A673 (cell line): ENCODE measurements around the gene TRMT61A. TPM values are rescaled to one million over a fixed set of nuclear protein-coding genes. Genes with fewer than 3 reads are reported as not detected.

Source experiments
- BruUV-seq: library from RNA; stranded (reverse); fragments of 400-500 nt; replicated peaks from 2 replicates; lab custom pipeline; 2021; lab: Mats Ljungman, UMichigan
- CTCF ChIA-PET: fragments of 300-600 bp; sonication (Branson Sonifier 250); formaldehyde crosslinking; loops from one replicate; lab custom pipeline; 2022; ENCODE audit warnings: antibody characterized with exemption; lab: Charles Lee
- POLR2A ChIA-PET: fragments of 300-600 bp; sonication (Branson Sonifier 250); formaldehyde crosslinking; loops from one replicate; lab custom pipeline; 2022; ENCODE audit warnings: antibody characterized with exemption; ENCODE audit not compliant: low non-redundant PET; lab: Charles Lee
- DNase-seq: peaks from one replicate; pipeline ENCODE4 v3.0.0-alpha.2; 2015; ENCODE audit warnings: low spot score
- H3K27ac ChIP-seq: fragments of 200-600 bp; sonication (generic); 2 replicates; pipeline ENCODE4 v1.5.1; 2016; ENCODE audit warnings: mixed run types, low read depth, mild to moderate bottlenecking, mixed read lengths, antibody characterized with exemption, low read length; ENCODE audit not compliant: poor library complexity, severe bottlenecking
- H3K27me3 ChIP-seq: fragments of 200-600 bp; sonication (generic); replicated peaks from 2 replicates; pipeline ENCODE4 v1.6.1; 2017; ENCODE audit warnings: mixed run types, low read depth, mild to moderate bottlenecking, mixed read lengths, antibody characterized with exemption, low read length; ENCODE audit not compliant: insufficient read depth, poor library complexity
- H3K36me3 ChIP-seq: fragments of 200-600 bp; sonication (generic); 2 replicates; pipeline ENCODE4 v1.6.1; 2016; ENCODE audit warnings: mixed run types, mild to moderate bottlenecking, mixed read lengths, antibody characterized with exemption, low read length; ENCODE audit not compliant: insufficient read depth, poor library complexity, severe bottlenecking
- H3K4me1 ChIP-seq: fragments of 200-600 bp; sonication (generic); 2 replicates; pipeline ENCODE4 v1.6.1; 2017; ENCODE audit warnings: mixed run types, mild to moderate bottlenecking, mixed read lengths, antibody characterized with exemption, low read length; ENCODE audit not compliant: insufficient read depth, poor library complexity, severe bottlenecking
- H3K4me3 ChIP-seq: fragments of 200-600 bp; sonication (generic); 2 replicates; pipeline ENCODE4 v1.5.1; 2016; ENCODE audit warnings: low read depth, mixed run types, mild to moderate bottlenecking, mixed read lengths, low read length; ENCODE audit not compliant: poor library complexity, severe bottlenecking
- H3K9me3 ChIP-seq: fragments of 200-600 bp; sonication (generic); 2 replicates; pipeline ENCODE4 v1.6.1; 2016; ENCODE audit warnings: mixed run types, low read depth, mild to moderate bottlenecking, mixed read lengths, antibody characterized with exemption, low read length; ENCODE audit not compliant: poor library complexity, severe bottlenecking
- CTCF ChIP-seq: fragments of 300-800, 200-600 bp; sonication (generic); conservative IDR thresholded peaks from 2 replicates; pipeline ENCODE4 v1.5.1; 2017; ENCODE audit warnings: low read depth, mild to moderate bottlenecking, antibody characterized with exemption, low read length, moderate library complexity, mixed read lengths
- EZH2 ChIP-seq: fragments of 200-600 bp; sonication (generic); IDR thresholded peaks from 2 replicates; pipeline ENCODE4 v1.6.1; 2017; ENCODE audit warnings: borderline replicate concordance, low read depth, mild to moderate bottlenecking, mixed read lengths, antibody characterized with exemption, low read length; ENCODE audit not compliant: poor library complexity, severe bottlenecking
- intact Hi-C: fragments of 100-400 bp; cut with micrococcal nuclease; formaldehyde crosslinking; loops from one replicate; pipeline ENCODE4 v1.10.0; 2022; ENCODE audit not compliant: unreplicated experiment
- total RNA-seq: library from RNA; stranded (reverse); gene quantifications from 2 replicates; pipeline ENCODE4 v1.2.3, GENCODE V29; 2021

TRMT61A gene
- total RNA-seq, 1 experiment from 2014 or later = 23.6 TPM

- DNase-seq = no peak
- no peak overlapping the region for H3K4me3 ChIP-seq
- no peaks in the 10 kb centered on the region for H3K36me3 ChIP-seq
- no peak for TF ChIP-seq CTCF
- no peak for TF ChIP-seq EZH2
- ChIA-PET POLR2A (no interaction called here), CTCF (interaction anchor here (0.6 to 1.2 kb wide), 5 partner anchors 10 to 382 kb away, joined by 3 to 9 read pairs (median 3); no protein-coding TSS in a partner anchor)
- peaks cover 27% of the 10 kb centered on the region for H3K4me1 ChIP-seq
- no peaks in the 10 kb centered on the region for H3K27me3 ChIP-seq
- no peaks in the 10 kb centered on the region for H3K9me3 ChIP-seq
- BruUV-seq = no TSS peak
- intact Hi-C loops = loop anchor here (5.0 kb wide), 1 partner anchor 45 kb away; no protein-coding TSS in a partner anchor
- no peak overlapping the region for H3K27ac ChIP-seq
Measured at GRCh38 chr14:103547455-103547940, 18.5 kb downstream of the TRMT61A start.

- H3K27me3 ChIP-seq = no peaks in the 10 kb centered on the region
- H3K4me1 ChIP-seq = peaks cover 22% of the 10 kb centered on the region
- intact Hi-C loops = loop anchor here (5.0 kb wide), 1 partner anchor 46 kb away; no protein-coding TSS in a partner anchor
- TF ChIP-seq EZH2 (no peak), CTCF (no peak)
- ChIA-PET POLR2A (no interaction called here), CTCF (interaction anchor here (0.8 to 1.2 kb wide), 2 partner anchors 29 to 48 kb away, joined by 3 to 6 read pairs; no protein-coding TSS in a partner anchor)
- H3K36me3 ChIP-seq = no peaks in the 10 kb centered on the region
- no peak overlapping the region for H3K4me3 ChIP-seq
- no peak overlapping the region for H3K27ac ChIP-seq
- no peaks in the 10 kb centered on the region for H3K9me3 ChIP-seq
- no TSS peak for BruUV-seq
- no peak for DNase-seq
Measured at GRCh38 chr14:103547941-103548462, 19.0 kb downstream of the TRMT61A start.

GRCh38 chr14:103548463-103549351, 19.7 kb downstream of the TRMT61A start:
- Histone ChIP-seq H3K4me3 (no peak overlapping the region), H3K4me1 (peaks cover 15% of the 10 kb centered on the region), H3K36me3 (no peaks in the 10 kb centered on the region), H3K9me3 (no peaks in the 10 kb centered on the region), H3K27me3 (no peaks in the 10 kb centered on the region), H3K27ac (no peak overlapping the region)
- no peak for DNase-seq
- BruUV-seq = no TSS peak
- ChIA-PET CTCF (interaction anchor here (0.8 kb wide), 1 partner anchor 30 kb away, joined by 3 read pairs; no protein-coding TSS in a partner anchor), POLR2A (no interaction called here)
- TF ChIP-seq EZH2 = no peak
- TF ChIP-seq CTCF = no peak
- intact Hi-C loops = loop anchor here (5.0 kb wide), 1 partner anchor 46 kb away; no protein-coding TSS in a partner anchor
